SK-N-MC (cell line): ENCODE results near the gene MORF4L1.

Experiments used
- EZH2 ChIP-seq: fragments of 200-600 bp; sonication (generic); IDR thresholded peaks from one replicate; pipeline ENCODE4 v1.6.1; 2017; ENCODE audit warnings: antibody characterized with exemption
- POLR2AphosphoS5 ChIP-seq: IDR thresholded peaks from 2 replicates; pipeline ENCODE4 v1.6.1; 2012; ENCODE audit warnings: mild to moderate bottlenecking, low read depth, low read length, borderline replicate concordance

DNA sequence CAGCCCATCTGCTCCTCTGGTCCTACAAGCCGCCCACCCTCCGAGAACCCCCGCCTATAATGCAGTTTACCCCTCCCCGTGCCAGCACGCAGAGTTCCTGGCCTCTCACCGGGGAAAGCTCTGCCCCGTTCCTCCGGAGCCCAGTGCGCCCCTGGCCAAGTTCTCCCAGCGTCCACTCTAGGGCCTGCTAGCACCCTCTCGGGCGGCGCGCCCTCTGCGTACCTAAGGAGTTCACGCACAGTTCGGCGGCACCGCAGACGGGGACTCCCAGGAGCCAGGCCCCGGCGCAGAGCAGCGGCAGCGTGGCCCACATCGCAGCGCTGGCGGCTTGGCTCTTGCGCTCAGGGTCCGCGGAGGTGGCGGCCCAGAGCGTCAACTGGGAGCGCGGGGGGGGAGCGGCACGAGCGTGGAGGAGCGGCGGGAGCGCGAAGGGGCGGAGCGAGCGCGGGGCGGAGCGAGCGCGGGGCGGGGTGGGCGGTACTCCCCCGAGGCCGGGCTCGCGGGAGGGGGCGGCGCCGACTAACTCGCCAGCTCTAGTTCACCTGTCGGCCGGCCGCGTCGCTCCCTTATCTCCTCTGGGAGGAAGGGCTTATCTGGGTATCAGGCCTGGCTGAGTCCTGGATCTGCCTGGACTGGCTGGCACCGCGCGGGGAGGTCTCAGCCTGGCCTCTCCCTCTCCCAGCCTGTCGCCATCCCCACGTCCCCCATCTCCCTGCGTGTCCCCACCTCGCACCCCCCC is 72.1 kb downstream of the MORF4L1 start, which contains the start of gene CTSH:
- no peak for TF ChIP-seq POLR2AphosphoS5
- no peak for TF ChIP-seq EZH2
